Prostate gland (tissue), 2 donors: ENCODE data around the gene GOLGA1.

Experiments used
- POLR2A ChIP-seq: fragments of 450-650 bp; IDR thresholded peaks from one replicate; pipeline ENCODE4 v1.6.1; 2016; ENCODE audit warnings: antibody characterized with exemption, mild to moderate bottlenecking
- POLR2AphosphoS5 ChIP-seq: sonication (generic); formaldehyde crosslinking; IDR thresholded peaks from one replicate; pipeline ENCODE4 v1.6.1; 2017; ENCODE audit warnings: antibody characterized with exemption
- TF ChIP-seq, protein P1 (sequence below), 4 experiments: fragments of 200-600 bp in 2 of 4; fragments of 450-650 bp in 2 of 4; sonication (generic) in 2 of 4; IDR thresholded peaks; 1 replicate in 3 of 4; 2 replicates in 1 of 4; pipeline ENCODE4 v1.5.1; 2016 to 2019; ENCODE audit warnings: antibody characterized with exemption in 4 of 4, mild to moderate bottlenecking in 2 of 4, moderate library complexity in 2 of 4

DNA sequence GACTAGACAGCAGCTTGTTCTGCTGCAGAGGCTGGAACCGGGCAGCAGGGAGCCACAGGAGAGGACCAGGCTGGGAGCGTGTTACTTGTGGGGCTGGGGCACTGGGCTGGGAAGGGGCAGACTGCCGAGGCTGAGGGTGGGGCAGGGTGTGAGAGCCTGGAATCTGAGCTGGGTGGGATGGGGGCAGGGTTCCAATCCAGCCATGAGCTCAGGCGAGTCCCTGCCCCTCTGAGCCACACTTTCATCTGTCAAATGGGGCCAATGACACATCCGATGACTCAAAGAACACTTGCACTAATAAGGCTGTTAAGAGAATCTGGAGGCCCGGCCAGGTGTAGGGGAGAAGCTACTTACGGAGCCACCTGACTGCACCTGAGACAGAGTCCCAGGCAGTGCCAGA, 106.3 kb downstream of the GOLGA1 start:
- TF ChIP-seq, protein P1, sequence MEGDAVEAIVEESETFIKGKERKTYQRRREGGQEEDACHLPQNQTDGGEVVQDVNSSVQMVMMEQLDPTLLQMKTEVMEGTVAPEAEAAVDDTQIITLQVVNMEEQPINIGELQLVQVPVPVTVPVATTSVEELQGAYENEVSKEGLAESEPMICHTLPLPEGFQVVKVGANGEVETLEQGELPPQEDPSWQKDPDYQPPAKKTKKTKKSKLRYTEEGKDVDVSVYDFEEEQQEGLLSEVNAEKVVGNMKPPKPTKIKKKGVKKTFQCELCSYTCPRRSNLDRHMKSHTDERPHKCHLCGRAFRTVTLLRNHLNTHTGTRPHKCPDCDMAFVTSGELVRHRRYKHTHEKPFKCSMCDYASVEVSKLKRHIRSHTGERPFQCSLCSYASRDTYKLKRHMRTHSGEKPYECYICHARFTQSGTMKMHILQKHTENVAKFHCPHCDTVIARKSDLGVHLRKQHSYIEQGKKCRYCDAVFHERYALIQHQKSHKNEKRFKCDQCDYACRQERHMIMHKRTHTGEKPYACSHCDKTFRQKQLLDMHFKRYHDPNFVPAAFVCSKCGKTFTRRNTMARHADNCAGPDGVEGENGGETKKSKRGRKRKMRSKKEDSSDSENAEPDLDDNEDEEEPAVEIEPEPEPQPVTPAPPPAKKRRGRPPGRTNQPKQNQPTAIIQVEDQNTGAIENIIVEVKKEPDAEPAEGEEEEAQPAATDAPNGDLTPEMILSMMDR (IDR thresholded peaks at IDR 0.05) = no peak
- TF ChIP-seq POLR2AphosphoS5 = no peak
- TF ChIP-seq POLR2A = no peak
